ENCODE data around the gene IFNL1.
"Not testable (repeated sequence)": the region's sequence is repeated elsewhere in the genome, so short reads cannot be mapped to it uniquely, and the experiment has no call there.

Gene IFNL1

DNA sequence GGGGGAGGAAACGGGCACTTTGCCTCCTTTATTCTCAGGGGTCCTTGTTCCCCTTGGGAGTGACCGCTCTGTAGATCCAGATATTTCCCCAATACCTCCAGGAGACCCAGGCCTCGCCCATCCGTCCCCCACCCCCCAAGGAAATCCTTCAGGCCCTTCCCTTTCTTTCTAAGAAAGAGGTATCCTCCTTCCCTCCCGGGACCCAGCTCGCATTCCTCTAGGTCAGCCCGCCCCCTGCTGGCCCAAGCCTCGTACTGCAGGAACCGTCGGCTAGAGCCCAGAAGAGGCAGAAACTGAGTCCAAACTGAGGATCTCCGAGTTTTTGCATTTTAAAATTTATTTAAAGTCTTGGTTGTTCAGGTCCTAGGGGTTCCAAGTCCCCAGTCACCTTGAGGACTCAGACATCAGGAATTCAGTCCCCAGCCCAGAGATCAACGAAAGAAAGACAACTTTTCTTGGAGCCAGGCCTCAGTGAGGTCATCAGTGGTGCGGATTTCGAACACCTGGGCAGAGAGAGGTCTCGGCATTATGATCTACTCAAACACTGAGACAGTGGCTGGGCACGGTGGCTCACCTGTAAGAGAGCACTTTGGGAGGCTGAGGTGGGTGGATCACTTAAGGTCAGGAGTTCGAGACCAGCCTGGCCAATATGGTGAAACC lies 32.0 kb downstream of the IFNL1 start:
- peak in 1 of 2 donors; percentile 61 for DNase-seq (ENCODE audit: extremely low read depth in 1 of 2, low read depth in 1 of 2)

DNA sequence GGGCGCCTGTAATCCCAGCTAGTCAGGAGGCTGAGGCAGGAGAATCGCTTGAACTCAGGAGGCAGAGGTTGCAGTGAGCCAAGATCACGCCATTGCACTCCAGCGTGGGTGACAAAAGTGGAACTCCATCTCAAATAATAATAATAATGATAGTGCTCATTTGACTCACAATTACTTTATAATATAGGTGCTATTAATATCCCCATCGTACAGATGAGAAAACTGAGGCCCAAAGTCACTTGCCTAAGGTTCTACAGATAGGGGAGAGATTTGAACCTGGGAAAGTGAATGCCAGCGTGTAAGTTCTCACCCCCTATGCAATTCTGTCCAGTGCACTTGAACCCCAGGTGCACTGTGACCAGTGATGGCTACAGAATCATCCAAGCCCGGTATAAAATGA lies 33.7 kb downstream of the IFNL1 start:
- no peak for DNase-seq (ENCODE audit: extremely low read depth in 1 of 2, low read depth in 1 of 2)

DNA sequence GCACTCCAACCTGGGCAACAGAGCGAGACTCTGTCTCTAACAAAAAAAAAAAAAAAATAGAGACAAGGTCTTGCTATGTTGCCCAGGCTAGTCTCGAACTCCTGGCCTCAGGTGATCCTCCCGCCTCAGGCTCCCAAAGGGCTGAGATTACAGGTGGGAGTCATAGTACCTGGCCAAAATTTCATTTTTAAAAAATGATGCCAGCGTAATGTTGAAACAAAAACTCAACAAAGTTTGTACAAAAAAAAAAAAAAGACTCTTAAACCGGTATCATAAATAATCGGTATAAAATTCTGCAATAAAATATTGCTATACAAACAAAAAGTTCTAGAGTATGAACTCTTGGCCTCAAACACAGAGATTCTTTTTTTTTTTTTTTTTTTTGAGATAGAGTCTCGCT lies 36.1 kb downstream of the IFNL1 start:
- DNase-seq (ENCODE audit: extremely low read depth in 1 of 2, low read depth in 1 of 2), result no peak

DNA sequence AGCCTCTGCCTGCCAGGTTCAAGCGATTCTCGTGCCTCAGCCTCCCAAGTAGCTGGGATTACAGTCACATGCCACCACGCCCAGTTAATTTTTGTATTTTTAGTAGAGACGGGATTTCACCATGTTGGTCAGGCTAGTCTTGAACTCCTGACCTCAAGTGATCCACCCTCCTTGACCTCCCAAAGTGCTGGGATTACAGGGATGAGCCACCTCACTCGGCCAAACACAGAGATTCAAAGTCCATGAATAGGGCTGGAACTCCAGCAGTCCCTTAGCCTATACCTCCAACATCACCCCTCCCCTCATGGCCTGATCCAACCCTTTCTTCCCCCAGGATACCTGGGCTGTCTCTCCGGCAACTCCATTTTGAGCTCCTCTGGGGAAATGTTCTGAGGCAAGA lies 36.5 kb downstream of the IFNL1 start:
- not testable (repeated sequence) for DNase-seq (ENCODE audit: extremely low read depth in 1 of 2, low read depth in 1 of 2)

DNA sequence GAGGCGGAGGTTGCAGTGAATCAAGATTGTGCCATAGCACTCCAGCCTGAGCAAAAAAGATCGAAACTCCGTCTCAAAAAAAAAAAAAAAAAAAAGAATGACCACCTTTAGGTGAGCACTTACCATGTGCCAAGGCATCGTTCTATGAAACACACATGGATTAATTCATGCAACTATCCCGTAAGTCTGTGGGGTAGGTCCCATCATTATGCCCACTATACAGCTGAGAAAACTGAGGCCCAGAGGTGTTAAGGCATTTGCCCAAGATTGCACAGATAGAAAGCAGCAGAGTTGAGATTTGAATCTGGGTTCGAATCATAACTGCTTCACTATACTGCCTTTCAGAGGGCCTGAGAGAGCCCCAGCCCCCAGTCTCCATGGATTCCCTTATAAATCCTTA lies 37.3 kb downstream of the IFNL1 start:
- DNase-seq (ENCODE audit: extremely low read depth in 1 of 2, low read depth in 1 of 2), result no peak

DNA sequence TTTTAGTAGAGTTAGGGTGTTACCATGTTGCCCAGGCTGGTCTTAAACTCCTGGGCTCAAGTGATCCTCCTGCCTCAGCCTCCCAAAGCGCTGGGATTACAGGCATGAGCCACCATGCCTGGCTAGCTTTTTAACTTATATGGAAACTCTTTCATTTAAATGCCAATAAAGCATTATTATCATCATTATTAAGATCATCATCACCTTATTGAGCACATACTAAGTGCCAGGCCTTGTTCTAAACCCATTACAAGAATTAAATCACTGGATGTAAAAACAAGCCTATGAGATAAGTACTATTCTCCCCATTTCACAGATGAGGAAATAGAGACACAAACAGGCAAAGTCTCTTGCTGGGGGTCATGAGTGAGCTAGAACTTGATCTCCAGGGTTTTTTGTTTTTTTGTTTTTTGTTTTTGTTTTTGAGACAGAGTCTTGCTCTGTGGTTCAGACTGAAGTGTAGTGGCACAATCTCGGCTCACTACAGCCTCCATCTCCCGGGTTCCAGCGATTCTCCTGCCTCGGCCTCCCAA lies 38.3 kb downstream of the IFNL1 start:
- no peak for DNase-seq (ENCODE audit: extremely low read depth in 1 of 2, low read depth in 1 of 2)

DNA sequence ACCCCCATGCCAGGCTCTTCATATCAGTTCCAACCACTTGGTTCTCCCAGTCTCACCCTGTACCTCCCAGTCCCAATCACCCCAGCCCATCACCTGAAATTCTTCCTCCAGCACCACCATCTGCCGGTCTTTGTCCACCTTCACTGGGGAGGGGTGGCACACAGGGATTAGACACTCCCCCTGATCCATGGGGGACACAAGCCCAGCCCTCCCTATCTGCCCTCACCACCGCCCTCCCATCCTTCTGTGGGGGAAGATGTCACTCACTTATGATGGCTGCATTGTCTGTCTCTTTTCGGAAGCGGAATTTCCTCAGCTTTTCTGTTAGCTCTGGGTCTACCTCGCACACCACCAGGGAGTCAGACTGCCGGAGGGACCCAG lies 39.0 kb downstream of the IFNL1 start:
- no peak for DNase-seq (ENCODE audit: extremely low read depth in 1 of 2, low read depth in 1 of 2)

DNA sequence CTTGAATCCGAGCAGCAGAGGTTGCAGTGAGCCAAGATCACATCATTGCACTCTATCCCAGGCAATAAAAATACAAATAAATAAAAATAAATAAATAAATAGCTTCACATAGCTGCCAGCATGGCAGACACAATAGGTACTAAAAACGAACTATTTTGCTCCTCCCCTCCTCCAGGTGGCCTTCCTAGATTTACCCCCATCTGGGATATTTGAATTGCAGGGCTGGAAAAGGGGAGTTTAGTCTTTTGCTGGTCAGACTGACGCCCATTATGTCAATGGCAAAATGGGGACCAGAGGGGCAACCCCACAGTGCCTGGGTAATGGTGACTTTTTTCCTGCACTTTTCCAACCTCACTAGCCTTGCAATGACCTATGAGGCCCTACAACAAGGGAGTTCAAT lies 40.3 kb downstream of the IFNL1 start:
- DNase-seq (ENCODE audit: extremely low read depth in 1 of 2, low read depth in 1 of 2), result no peak

DNA sequence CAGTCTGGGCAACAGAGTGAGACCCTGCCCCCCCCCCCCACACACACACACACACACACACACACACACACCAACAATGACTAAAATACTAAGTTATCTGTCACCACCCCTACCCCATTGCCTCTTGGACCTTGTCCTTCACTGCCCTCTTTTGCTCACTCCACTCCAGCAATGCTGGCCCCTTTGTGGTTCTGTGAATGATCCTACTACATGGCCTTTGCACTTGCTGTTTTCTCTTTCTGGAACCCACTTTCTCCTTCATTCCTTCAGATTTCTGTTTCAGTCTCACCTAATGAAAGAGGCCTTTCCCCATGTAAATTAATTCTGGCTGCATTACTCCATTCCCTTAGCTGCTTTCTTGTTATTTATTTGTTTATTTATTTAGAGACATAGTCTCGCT lies 43.5 kb downstream of the IFNL1 start:
- DNase-seq (ENCODE audit: extremely low read depth in 1 of 2, low read depth in 1 of 2), result no peak

DNA sequence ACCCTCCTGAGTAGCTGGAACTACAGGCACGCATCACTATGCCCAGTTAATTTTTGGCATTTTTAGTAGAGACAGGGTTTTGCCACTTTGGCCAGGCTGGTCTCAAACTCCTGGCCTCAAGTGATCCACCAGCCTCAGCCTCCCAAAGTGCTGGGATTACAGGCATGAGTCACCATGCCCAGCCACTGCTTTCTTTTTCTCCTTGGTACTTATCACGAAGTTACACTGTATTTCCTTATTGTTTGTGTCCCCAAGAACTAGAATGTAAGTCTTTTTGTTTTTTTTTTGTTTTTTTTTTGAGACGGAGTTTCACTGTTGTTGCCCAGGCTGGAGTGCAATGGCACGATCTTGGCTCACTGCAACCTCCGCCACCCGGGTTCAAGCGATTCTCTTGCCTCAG lies 43.9 kb downstream of the IFNL1 start:
- not testable (repeated sequence) for DNase-seq (ENCODE audit: extremely low read depth in 1 of 2, low read depth in 1 of 2)

DNA sequence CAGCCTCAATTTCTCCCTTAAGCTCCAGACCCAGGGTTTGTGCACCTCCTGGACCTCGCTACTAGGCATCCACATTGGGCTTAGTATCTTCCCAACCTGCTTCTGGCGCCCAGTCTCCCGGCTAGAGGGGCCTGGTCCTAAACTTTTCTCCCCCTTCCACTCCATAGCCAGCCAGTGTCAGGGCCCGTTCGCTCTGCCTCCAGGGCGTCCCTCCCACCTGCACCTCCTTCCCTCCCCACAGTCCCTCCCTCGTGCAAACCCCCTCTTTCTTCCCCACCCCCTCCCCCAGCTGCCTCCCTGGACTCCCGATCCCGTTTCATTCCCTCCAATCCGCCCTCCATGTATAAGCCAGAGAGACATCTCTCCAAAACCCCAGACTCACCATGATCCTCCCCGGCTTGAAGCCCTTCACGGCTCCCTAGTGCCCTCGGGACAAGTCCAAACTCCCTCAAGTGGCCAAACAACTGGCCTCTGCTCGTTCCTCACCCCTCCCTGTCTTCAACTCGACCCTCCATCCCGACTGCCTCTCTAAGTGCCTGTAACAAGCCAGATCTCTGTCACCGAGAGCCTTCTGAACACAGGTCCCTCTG lies 45.0 kb downstream of the IFNL1 start:
- no peak for DNase-seq (ENCODE audit: extremely low read depth in 1 of 2, low read depth in 1 of 2)

DNA sequence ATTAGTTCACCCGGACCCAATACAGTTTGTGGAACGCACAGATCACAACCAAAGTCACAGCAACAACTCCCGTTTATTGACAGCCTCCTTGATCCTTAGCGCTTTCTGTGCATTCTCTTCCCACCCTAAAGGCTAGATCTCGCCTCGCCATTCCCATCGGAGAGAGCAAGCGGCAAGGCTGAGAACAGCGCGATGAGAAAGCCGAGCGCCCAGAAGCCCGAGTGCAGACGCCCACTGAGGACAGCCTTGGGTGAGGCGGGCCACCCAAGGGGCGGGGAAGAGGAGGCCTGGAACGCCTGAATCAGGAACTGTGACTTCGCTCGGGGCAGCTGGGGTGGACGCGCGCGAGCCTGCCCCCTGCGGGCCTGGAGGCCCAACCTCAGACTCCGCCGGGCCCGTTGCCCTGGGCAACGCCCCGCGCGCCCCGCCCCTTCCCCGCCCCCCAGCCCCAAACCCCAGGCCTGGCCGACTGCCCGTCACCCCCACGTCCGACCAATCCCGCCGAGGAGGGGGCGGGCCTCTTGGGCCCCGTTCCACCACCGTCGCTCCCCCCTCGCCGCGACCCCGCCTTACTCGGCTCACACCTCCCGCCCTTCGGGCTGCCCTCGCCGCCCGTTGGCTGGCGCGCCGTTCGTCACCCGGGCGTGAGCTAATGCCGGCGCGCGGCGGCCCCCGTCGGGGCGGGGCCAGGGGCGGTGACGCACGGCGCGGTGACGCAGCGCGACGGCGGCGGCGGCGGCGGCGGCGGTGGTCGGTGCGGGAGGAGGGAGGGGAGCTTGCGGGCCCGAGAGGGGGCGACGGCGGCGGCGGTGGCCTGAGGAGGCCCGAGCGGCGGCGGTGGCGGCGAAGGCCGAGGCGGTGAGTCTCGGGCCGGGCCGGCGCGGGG lies 45.8 kb downstream of the IFNL1 start, which contains the start of gene SAMD4B:
SAMD4B (plus strand) TSS at position 703 of the 886 bp plus-strand sequence. CDS start 14,473 bp downstream, outside the sequence.
- DNase-seq (ENCODE audit: extremely low read depth in 1 of 2, low read depth in 1 of 2), result peak; percentile 99

DNA sequence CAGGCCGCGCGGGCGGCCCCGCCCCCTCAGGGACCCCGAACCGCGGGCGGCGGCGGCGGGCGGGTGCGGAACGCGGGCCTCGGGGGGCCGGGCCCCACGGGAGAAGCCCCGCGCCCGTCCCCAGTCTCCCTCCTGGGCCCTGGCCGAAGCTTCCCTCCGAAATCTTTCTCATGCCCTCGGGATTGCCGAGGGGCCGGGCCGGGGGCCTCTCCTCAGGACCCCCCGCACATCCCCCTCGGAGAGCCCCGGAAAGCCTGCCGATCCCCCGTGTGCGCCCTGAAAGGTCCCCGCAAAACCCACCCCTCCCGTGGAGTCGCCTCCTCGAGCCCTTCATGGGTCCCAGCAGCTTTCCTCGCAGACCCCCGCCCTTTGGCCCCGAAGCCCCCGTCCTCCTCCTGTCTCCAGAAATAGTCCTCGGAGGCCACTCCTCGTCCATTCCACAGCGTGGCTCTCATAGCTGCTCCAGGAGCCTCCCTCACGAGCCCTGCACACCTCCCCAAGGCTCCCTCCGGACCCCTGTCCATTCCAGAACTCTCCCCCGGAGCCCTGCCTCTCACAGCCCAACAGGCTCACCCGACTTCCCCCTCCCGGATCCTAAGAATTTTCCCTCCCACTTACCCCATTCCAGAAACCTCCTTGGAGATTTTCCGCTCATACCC lies 46.6 kb downstream of the IFNL1 start:
- no peak for DNase-seq (ENCODE audit: extremely low read depth in 1 of 2, low read depth in 1 of 2)

DNA sequence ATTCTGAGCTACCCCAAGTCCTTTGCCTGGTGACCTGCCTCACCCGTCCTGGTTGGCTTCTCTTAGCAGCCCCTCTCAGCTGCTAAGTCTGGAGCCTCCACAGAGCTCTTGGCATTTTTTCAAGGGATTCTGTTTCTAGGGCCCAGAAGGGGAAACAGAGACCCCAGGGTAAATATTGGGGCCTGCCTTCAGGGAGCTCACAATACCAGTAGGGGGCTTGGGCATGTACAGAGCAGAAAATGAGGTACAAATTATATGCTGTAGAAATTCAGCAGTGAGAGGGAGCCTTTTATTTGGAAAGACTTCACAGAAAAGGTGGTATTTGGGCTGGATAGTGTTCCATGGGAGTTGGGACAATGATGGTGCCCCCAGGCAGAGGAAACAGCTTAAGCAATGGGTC lies 49.7 kb downstream of the IFNL1 start:
- DNase-seq (ENCODE audit: extremely low read depth in 1 of 2, low read depth in 1 of 2), result no peak

DNA sequence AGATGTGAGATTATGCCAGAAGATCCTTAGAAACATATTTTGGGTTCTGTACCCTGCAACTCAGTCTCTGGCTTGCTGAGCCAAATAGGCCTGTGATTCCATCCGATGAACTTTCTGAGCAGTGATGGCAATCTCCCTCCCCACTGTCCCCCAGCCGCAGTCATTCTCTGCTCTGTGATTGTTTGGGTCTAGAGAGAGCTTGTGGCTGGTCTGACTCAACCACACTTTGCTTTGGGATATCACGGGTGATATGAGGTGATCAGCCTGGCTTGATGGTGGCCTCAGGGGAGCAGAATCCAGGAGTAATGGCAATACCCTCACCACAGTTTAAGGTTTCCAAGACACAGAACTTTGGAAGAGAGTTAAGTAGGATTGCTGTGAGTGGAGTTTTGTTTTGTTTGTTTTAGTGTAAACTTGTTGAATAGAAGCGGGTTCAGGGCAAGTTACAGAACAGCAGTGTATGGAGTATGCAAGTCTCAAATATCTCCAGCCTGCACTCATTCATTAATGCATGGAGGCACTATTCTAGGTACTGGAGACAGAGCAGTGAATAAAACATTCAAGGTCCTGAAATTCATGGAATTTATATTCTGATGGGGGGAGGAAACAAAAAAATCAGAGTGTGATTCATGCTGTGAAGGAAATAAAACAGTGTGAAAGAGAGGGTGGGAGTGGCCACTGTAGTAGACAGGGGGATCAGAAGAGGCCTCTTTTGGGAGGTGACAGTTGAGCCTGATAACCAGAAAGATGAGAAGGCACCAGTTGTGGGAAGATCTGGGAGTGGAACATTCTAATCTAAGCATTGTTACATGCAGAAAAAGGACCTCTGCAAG lies 51.3 kb downstream of the IFNL1 start:
- DNase-seq (ENCODE audit: extremely low read depth in 1 of 2, low read depth in 1 of 2), result no peak

All from stimulated activated CD8-positive, alpha-beta memory T cell treated with anti-CD3 and anti-CD28 coated beads, Interleukin-7, amount 100 ng/mL, for 48 hours (primary cell).